ENCODE measurements around the gene WSB1. TPM values are rescaled to one million over a fixed set of nuclear protein-coding genes. Genes with fewer than 3 reads are reported as not detected.

WSB1 gene
- total and polyA plus RNA-seq, 10 of the 15 experiments (the other 5 are each of a cell fraction or from before 2014, with no cell fraction given) = 26.6 to 458 (median 101) TPM

GRCh38 chr17:27281438-27281837 lies 12.5 kb upstream of the WSB1 start:
- Histone ChIP-seq H4K20me1 (ENCODE audit: control insufficient read depth, insufficient read depth) (no peaks in the 10 kb centered on the region), H3K9me3 (replicated peaks; ENCODE audit: control insufficient read depth, insufficient read depth, low read length) (no peaks in the 10 kb centered on the region), H3K79me2 (ENCODE audit: control insufficient read depth, insufficient read depth, low read length) (no peaks in the 10 kb centered on the region), H3K4me3 (no peak overlapping the region), H3K4me2 (ENCODE audit: control insufficient read depth, insufficient read depth) (peak overlapping the region; percentile 77), H3K9ac (ENCODE audit: control insufficient read depth, insufficient read depth, low read length) (0 out of 2 replicates have a peak overlapping the region, but pooled peaks have one; percentile 7), H2AFZ (ENCODE audit: control insufficient read depth, low read depth, low read length) (peak overlapping the region; percentile 41), H3K36me3 (ENCODE audit: control insufficient read depth in 2 of 2, insufficient read depth in 2 of 2, low read length in 1 of 2) (no peaks in the 10 kb centered on the region), H3K4me1 (ENCODE audit: control insufficient read depth, insufficient read depth, low read length) (peaks cover 14% of the 10 kb centered on the region), H3K27ac (ENCODE audit: control insufficient read depth, insufficient read depth) (peak overlapping the region; percentile 62), H3K27me3 (replicated peaks in 1 of 2; ENCODE audit: control insufficient read depth in 2 of 2, insufficient read depth in 2 of 2, low read length in 1 of 2) (no peaks in the 10 kb centered on the region)
- ChIA-PET POLR2A (interaction anchor here (1.1 to 3.4 kb wide), 3 partner anchors 12 to 51 kb away, joined by 3 to 26 read pairs (median 7); partner anchors contain the start of gene WSB1), RAD21 (ENCODE audit: unreplicated experiment) (interaction anchor here (0.8 to 3.0 kb wide), 11 partner anchors 13 to 65 kb away, joined by 3 to 26 read pairs (median 5); partner anchors contain the start of gene WSB1), CTCF (interaction anchor here (0.9 to 1.7 kb wide), 7 partner anchors 9 to 74 kb away, joined by 3 to 11 read pairs (median 5); partner anchors contain the start of gene WSB1), SMC1A (ENCODE audit: uncharacterized antibody, unreplicated experiment) (interaction anchor here (0.6 to 1.8 kb wide), 8 partner anchors 11 to 370 kb away, joined by 3 to 16 read pairs (median 4); partner anchors contain the start of gene WSB1)
- BruUV-seq (replicated peaks) = no TSS peak
- TF ChIP-seq REST (IDR thresholded peaks at IDR 0.05; ENCODE audit: low read depth, low read length) = no peak
- peak; percentile 50; the same call in 1 of the 2 replicates for TF ChIP-seq RAD51 (IDR thresholded peaks at IDR 0.05)
- TF ChIP-seq SUZ12 (IDR thresholded peaks at IDR 0.05; ENCODE audit: unreplicated experiment) = no peak
- TF ChIP-seq CEBPB (IDR thresholded peaks at IDR 0.05; ENCODE audit: borderline replicate concordance in 1 of 2, low read depth in 2 of 2, low read length in 2 of 2) = no peak
- no peak for TF ChIP-seq ATF7 (IDR thresholded peaks at IDR 0.05; ENCODE audit: low read depth)
- no peak for TF ChIP-seq USF2 (IDR thresholded peaks at IDR 0.05; ENCODE audit: borderline replicate concordance, low read depth, low read length)
- TF ChIP-seq EZH2 (IDR thresholded peaks at IDR 0.05; ENCODE audit: borderline replicate concordance, control insufficient read depth, low read depth, low read length) = no peak
- TF ChIP-seq ZNF274 (IDR thresholded peaks at IDR 0.05; ENCODE audit: insufficient read depth, insufficient read length) = no peak
- no peak for TF ChIP-seq SMAD5 (IDR thresholded peaks at IDR 0.05; ENCODE audit: low read depth)
- in situ Hi-C loops (cut with MboI) = loop anchor here (25.0 kb wide), 1 partner anchor 781 kb away; no protein-coding TSS in a partner anchor
- FAIRE-seq (no peak), DNase-seq (ENCODE audit: low read depth, low spot score) (no peak), ATAC-seq (no peak)
- intact Hi-C loops (cut with micrococcal nuclease; ENCODE audit: unreplicated experiment) = no loop called here
- WGBS (ENCODE audit: insufficient coverage, insufficient replicate concordance, low lambda C conversion rate, missing lambda C conversion rate) = 2% methylated on average over 3 of the region's 3 CpGs

All from GM12878 (cell line).